Measurements from ENCODE around the gene TBC1D2. TPM values are rescaled to one million over a fixed set of nuclear protein-coding genes. Genes with fewer than 3 reads are reported as not detected.

Gene TBC1D2
- total RNA-seq, 3 donors from 2014 or later (not counting 1 experiment from before 2014, with no cell fraction given), result 5.0 to 8.9 (median 7.0) TPM

DNA sequence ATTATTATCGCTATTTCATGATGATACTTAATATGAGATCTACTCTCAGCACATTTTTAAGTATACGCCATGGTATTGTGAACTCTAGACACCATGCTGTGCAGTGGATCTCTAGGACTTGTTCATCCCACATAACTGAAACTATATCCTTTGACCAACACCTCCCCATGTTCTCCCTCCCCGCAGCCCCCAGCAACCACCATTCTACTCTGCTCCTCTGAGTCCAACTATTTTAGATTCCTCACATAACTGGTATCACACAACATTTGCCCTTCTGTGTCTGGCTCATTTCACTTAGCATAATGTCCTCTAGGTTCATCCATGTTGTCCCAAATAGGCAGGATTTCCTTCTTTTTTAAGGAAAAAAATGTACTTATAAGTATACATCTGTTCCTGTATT, 6.6 kb upstream of the TBC1D2 start:
- Histone ChIP-seq H3K27me3 (ENCODE audit: control insufficient read depth, insufficient read depth, low read length) (no peaks in the 10 kb centered on the region), H3K36me3 (ENCODE audit: control insufficient read depth, insufficient read depth, low read length) (no peaks in the 10 kb centered on the region), H3K9me3 (ENCODE audit: control insufficient read depth, insufficient read depth, low read length) (no peaks in the 10 kb centered on the region), H3K27ac (ENCODE audit: low read length) (no peak overlapping the region), H3K4me1 (ENCODE audit: control insufficient read depth, insufficient read depth, low read length) (no peaks in the 10 kb centered on the region), H3K4me3 (ENCODE audit: low read length) (no peak overlapping the region)
- H3K27me3 Mint-ChIP-seq (ENCODE audit: low read depth in 2 of 2), result peaks cover 0 to 2% of the 10 kb centered on the region in 2 donors
- ATAC-seq (no peak), DNase-seq (no peak)
- H3K4me3 Mint-ChIP-seq, result no peak overlapping the region
- no peaks in the 10 kb centered on the region for H3K9me3 Mint-ChIP-seq
- no peaks in the 10 kb centered on the region for H3K36me3 Mint-ChIP-seq
- H3K4me1 Mint-ChIP-seq, result no peaks in the 10 kb centered on the region
- TF ChIP-seq, protein P1, sequence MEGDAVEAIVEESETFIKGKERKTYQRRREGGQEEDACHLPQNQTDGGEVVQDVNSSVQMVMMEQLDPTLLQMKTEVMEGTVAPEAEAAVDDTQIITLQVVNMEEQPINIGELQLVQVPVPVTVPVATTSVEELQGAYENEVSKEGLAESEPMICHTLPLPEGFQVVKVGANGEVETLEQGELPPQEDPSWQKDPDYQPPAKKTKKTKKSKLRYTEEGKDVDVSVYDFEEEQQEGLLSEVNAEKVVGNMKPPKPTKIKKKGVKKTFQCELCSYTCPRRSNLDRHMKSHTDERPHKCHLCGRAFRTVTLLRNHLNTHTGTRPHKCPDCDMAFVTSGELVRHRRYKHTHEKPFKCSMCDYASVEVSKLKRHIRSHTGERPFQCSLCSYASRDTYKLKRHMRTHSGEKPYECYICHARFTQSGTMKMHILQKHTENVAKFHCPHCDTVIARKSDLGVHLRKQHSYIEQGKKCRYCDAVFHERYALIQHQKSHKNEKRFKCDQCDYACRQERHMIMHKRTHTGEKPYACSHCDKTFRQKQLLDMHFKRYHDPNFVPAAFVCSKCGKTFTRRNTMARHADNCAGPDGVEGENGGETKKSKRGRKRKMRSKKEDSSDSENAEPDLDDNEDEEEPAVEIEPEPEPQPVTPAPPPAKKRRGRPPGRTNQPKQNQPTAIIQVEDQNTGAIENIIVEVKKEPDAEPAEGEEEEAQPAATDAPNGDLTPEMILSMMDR (IDR thresholded peaks at IDR 0.05), result no peak
- WGBS (ENCODE audit: insufficient coverage), result 97% methylated on average over 3 of the region's 3 CpGs
- no peak overlapping the region for H3K27ac Mint-ChIP-seq
- intact Hi-C loops (cut with micrococcal nuclease), result loop anchor here (2.0 to 5.0 kb wide), 2 partner anchors 339 to 550 kb away; partner anchors contain the start of gene TRMO

DNA sequence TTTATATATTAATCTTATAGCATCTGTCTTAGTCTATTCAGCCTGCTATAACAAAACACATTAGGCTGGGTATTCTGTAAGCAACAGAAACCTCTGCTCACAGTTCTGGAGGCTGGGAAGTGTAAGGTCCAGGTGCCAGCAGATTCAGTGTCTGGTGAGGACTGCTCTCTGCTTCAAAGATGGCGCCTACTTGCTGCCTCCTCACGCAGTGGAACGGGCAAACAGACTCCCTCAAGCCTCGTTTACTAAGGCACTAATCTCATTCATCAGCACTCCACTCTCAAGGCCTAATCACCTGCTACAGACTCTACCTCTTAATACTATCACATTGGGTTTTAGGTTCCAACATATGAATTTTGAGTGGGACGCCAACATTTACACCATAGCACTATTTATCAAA, 5.2 kb upstream of the TBC1D2 start:
- Mint-ChIP-seq H3K27me3 (ENCODE audit: low read depth in 2 of 2) (peaks cover 0 to 2% of the 10 kb centered on the region in 2 donors), H3K4me3 (no peak overlapping the region), H3K27ac (no peak overlapping the region), H3K9me3 (no peaks in the 10 kb centered on the region), H3K36me3 (no peaks in the 10 kb centered on the region), H3K4me1 (peaks cover 6 to 12% of the 10 kb centered on the region in 2 donors)
- Histone ChIP-seq H3K4me3 (ENCODE audit: low read length) (no peak overlapping the region), H3K27ac (ENCODE audit: low read length) (no peak overlapping the region), H3K36me3 (ENCODE audit: control insufficient read depth, insufficient read depth, low read length) (no peaks in the 10 kb centered on the region), H3K27me3 (ENCODE audit: control insufficient read depth, insufficient read depth, low read length) (no peaks in the 10 kb centered on the region), H3K9me3 (ENCODE audit: control insufficient read depth, insufficient read depth, low read length) (no peaks in the 10 kb centered on the region), H3K4me1 (ENCODE audit: control insufficient read depth, insufficient read depth, low read length) (peaks cover 8% of the 10 kb centered on the region)
- TF ChIP-seq, protein P1 (IDR thresholded peaks at IDR 0.05), result no peak
- DNase-seq (no peak), ATAC-seq (no peak)
- 94% methylated on average over 4 of the region's 5 CpGs for WGBS (ENCODE audit: insufficient coverage)
- intact Hi-C loops (cut with micrococcal nuclease), result loop anchor here (5.0 kb wide), 1 partner anchor 548 kb away; no protein-coding TSS in a partner anchor

GRCh38 chr9:98259791-98260190, 4.3 kb upstream of the TBC1D2 start:
- no peaks in the 10 kb centered on the region for H3K36me3 ChIP-seq (ENCODE audit: control insufficient read depth, insufficient read depth, low read length)
- Mint-ChIP-seq H3K9me3 (no peaks in the 10 kb centered on the region), H3K27ac (no peak overlapping the region), H3K36me3 (no peaks in the 10 kb centered on the region), H3K4me1 (peaks cover 10 to 15% of the 10 kb centered on the region in 2 donors), H3K27me3 (ENCODE audit: low read depth in 2 of 2) (no peaks in the 10 kb centered on the region), H3K4me3 (no peak overlapping the region)
- WGBS (ENCODE audit: insufficient coverage), result 91% methylated on average over 3 of the region's 3 CpGs
- H3K27ac ChIP-seq (ENCODE audit: low read length), result no peak overlapping the region
- H3K4me1 ChIP-seq (ENCODE audit: control insufficient read depth, insufficient read depth, low read length), result peaks cover 13% of the 10 kb centered on the region
- ATAC-seq (no peak), DNase-seq (no peak)
- TF ChIP-seq, protein P1 (IDR thresholded peaks at IDR 0.05), result no peak
- no peaks in the 10 kb centered on the region for H3K27me3 ChIP-seq (ENCODE audit: control insufficient read depth, insufficient read depth, low read length)
- intact Hi-C loops (cut with micrococcal nuclease), result loop anchor here (5.0 to 10.0 kb wide), 3 partner anchors 67 to 547 kb away; partner anchors contain the start of gene CORO2A
- H3K4me3 ChIP-seq (ENCODE audit: low read length), result no peak overlapping the region
- no peaks in the 10 kb centered on the region for H3K9me3 ChIP-seq (ENCODE audit: control insufficient read depth, insufficient read depth, low read length)

DNA sequence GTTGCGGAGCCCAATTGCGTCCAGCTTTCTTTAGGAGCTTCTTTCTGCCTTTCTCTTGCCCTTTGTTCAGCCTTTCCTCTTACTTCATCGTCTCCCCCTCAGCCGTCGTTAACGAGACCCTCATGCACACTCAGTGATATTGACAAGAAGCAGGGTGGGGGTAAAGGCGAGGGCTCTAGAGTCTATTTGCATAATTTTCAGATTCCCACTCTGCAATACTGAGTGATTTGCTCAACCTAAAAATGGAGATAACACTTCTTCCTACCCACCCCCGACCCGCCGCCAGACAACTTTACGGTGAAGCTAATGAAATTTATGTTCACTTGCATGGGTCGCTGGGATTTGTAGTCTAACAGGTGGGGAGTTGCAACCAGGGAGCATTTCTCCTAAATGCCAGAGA, 1.3 kb upstream of the TBC1D2 start:
- peak overlapping the region; percentile 95 for H3K27ac ChIP-seq (ENCODE audit: low read length)
- peak overlapping the region; percentile 97 for H3K4me3 ChIP-seq (ENCODE audit: low read length)
- Mint-ChIP-seq H3K36me3 (no peaks in the 10 kb centered on the region), H3K4me3 (peak overlapping the region; percentile 98), H3K9me3 (no peaks in the 10 kb centered on the region), H3K27me3 (ENCODE audit: low read depth in 2 of 2) (no peaks in the 10 kb centered on the region), H3K4me1 (peaks cover 33 to 37% of the 10 kb centered on the region in 2 donors), H3K27ac (peak overlapping the region; percentile 95 to 98)
- peaks cover 20% of the 10 kb centered on the region for H3K4me1 ChIP-seq (ENCODE audit: control insufficient read depth, insufficient read depth, low read length)
- 0% methylated on average over 8 of the region's 12 CpGs for WGBS (ENCODE audit: insufficient coverage)
- intact Hi-C loops (cut with micrococcal nuclease), result loop anchor here (5.0 to 10.0 kb wide), 2 partner anchors 64 to 152 kb away; partner anchors contain the start of gene CORO2A
- no peaks in the 10 kb centered on the region for H3K27me3 ChIP-seq (ENCODE audit: control insufficient read depth, insufficient read depth, low read length)
- ATAC-seq, result no peak
- H3K36me3 ChIP-seq (ENCODE audit: control insufficient read depth, insufficient read depth, low read length), result no peaks in the 10 kb centered on the region
- H3K9me3 ChIP-seq (ENCODE audit: control insufficient read depth, insufficient read depth, low read length), result no peaks in the 10 kb centered on the region
- DNase-seq, result peak in 1 of 2 donors; percentile 67
- TF ChIP-seq, protein P1 (IDR thresholded peaks at IDR 0.05), result no peak
